Gastrocnemius medialis (tissue), 4 donors: Measurements from ENCODE around the gene CFAP65.

Source experiments
- POLR2A ChIP-seq, 2 donors: fragments of 450-650 bp; IDR thresholded peaks; one replicate each; pipeline ENCODE4 v1.6.1; 2017; ENCODE audit warnings: antibody characterized with exemption in 2 of 2, mild to moderate bottlenecking in 2 of 2, moderate library complexity in 2 of 2
- TF ChIP-seq, protein P1 (sequence below), 5 experiments: fragments of 450-650 bp in 3 of 5; fragments of 200-600 bp in 2 of 5; sonication (generic) in 2 of 5; IDR thresholded peaks in 4 of 5; conservative IDR thresholded peaks in 1 of 5; 1 replicate in 4 of 5; 2 replicates in 1 of 5; pipeline ENCODE4 v1.5.1; 2016 to 2019; ENCODE audit warnings: antibody characterized with exemption in 5 of 5, mild to moderate bottlenecking in 3 of 5, moderate library complexity in 3 of 5

DNA sequence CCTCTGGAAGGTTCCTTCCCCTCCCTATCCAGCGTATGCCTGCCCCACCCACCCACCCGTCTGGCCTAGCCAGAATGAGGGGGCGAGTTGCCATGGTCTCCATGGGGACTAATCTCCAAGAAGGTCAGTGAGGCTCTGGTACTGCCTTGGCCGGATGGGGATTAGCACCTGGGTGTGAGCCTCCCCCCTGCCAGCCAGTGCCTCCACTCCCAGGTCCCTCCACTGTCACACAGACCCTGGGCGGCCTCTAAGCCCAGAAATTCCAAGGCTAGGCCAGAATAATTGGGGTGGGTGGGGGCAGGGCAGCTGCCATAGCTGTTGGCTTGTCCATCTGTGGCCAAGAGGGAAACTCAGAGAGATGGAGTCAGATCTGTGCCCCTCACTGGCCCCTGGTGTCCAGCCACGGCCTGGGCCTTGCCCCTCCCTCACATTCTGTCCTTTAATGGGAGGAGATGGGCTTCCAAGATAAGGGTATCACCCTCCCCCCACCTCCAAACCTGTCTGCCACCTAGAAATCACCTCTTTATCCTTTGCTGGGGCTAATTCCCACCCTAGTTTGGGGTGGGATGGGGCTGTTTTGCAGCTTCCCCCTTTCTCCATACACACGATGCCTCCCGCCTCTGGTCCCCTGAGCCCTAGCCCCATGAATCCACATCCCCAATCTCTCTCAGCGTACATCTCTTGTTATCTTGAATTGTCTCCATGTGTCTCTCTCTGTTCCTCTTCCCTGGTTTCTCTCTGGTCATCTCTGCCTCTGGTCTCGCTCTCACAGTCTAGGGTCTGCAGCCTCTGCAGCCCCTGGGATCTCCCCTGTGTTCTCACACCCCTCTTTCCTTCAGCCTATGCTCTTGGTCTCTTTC lies 42.1 kb downstream of the CFAP65 start:
- TF ChIP-seq, protein P1, sequence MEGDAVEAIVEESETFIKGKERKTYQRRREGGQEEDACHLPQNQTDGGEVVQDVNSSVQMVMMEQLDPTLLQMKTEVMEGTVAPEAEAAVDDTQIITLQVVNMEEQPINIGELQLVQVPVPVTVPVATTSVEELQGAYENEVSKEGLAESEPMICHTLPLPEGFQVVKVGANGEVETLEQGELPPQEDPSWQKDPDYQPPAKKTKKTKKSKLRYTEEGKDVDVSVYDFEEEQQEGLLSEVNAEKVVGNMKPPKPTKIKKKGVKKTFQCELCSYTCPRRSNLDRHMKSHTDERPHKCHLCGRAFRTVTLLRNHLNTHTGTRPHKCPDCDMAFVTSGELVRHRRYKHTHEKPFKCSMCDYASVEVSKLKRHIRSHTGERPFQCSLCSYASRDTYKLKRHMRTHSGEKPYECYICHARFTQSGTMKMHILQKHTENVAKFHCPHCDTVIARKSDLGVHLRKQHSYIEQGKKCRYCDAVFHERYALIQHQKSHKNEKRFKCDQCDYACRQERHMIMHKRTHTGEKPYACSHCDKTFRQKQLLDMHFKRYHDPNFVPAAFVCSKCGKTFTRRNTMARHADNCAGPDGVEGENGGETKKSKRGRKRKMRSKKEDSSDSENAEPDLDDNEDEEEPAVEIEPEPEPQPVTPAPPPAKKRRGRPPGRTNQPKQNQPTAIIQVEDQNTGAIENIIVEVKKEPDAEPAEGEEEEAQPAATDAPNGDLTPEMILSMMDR (IDR thresholded peaks at IDR 0.05 in 4 of 5, conservative IDR thresholded peaks at IDR 0.05 in 1 of 5) = no peak
- TF ChIP-seq POLR2A (IDR thresholded peaks at IDR 0.05) = no peak
